Forelimb muscle (tissue), 1 donor: ENCODE measurements around the gene ANKRD34A. TPM values are rescaled to one million over a fixed set of nuclear protein-coding genes. Genes with fewer than 3 reads are reported as not detected.

Experiments used
- polyA plus RNA-seq: library from polyadenylated mRNA; unstranded; fragments of 120-200 nt; gene quantifications from one replicate; pipeline ENCODE4 v1.2.1, GENCODE V29; 2013; ENCODE audit not compliant: insufficient read length

ANKRD34A gene
- polyA plus RNA-seq, 1 donor: 0.95 TPM

Other genes with a start within 250 kb of the ANKRD34A start
- gene CD160, start 245.1 kb downstream of the ANKRD34A start, polyA plus RNA-seq: 0.87 TPM
- gene RNF115, start 140.5 kb downstream of the ANKRD34A start, polyA plus RNA-seq: 18.0 TPM
- gene POLR3C, start 140.4 kb downstream of the ANKRD34A start, polyA plus RNA-seq: 20.2 TPM
- gene NUDT17, start 118.9 kb downstream of the ANKRD34A start, polyA plus RNA-seq: 17.7 TPM
- 41.0 TPM for gene PIAS3, start 105.5 kb downstream of the ANKRD34A start, polyA plus RNA-seq
- gene ANKRD35, start 78.7 kb downstream of the ANKRD34A start, polyA plus RNA-seq: 2.9 TPM
- gene ITGA10, start 54.5 kb downstream of the ANKRD34A start, polyA plus RNA-seq: 7.5 TPM
- 22.5 TPM for gene PEX11B, start 45.9 kb downstream of the ANKRD34A start, polyA plus RNA-seq
- gene RBM8A, start 37.1 kb downstream of the ANKRD34A start, polyA plus RNA-seq: 118 TPM
- gene LIX1L, start 6.6 kb downstream of the ANKRD34A start, polyA plus RNA-seq: 25.5 TPM
- gene POLR3GL, start 115 bp upstream of the ANKRD34A start, polyA plus RNA-seq: 39.6 TPM
- 238 TPM for gene TXNIP, start 32.0 kb upstream of the ANKRD34A start, polyA plus RNA-seq
- 258 TPM for gene HJV, start 57.2 kb upstream of the ANKRD34A start, polyA plus RNA-seq
- 1.3 TPM for gene NBPF10, start 180.2 kb upstream of the ANKRD34A start, polyA plus RNA-seq